HG03025 (cell line): ENCODE data around the gene APBB2.
"Not testable (repeated sequence)": the region's sequence is repeated elsewhere in the genome, so short reads cannot be mapped to it uniquely, and the experiment has no call there.

Experiments used
- ATAC-seq: cut with Tn5 transposase; IDR thresholded peaks from one replicate; pipeline ENCODE4 v1.9.1; 2021; ENCODE audit warnings: mild to moderate bottlenecking, moderate library complexity; ENCODE audit not compliant: unreplicated experiment, low FRiP score

APBB2 gene

GRCh38 chr4:41160856-41161255, 53.5 kb downstream of the APBB2 start:
- no peak for ATAC-seq

- ATAC-seq: no peak
Observed at GRCh38 chr4:41160012-41160789, 54.1 kb downstream of the APBB2 start.

GRCh38 chr4:41158756-41159155, 55.6 kb downstream of the APBB2 start:
- no peak for ATAC-seq

- ATAC-seq: no peak
Observed at GRCh38 chr4:41158274-41158673, 56.1 kb downstream of the APBB2 start.

GRCh38 chr4:41157009-41157408, 57.3 kb downstream of the APBB2 start:
- ATAC-seq: no peak

- no peak for ATAC-seq
Observed at GRCh38 chr4:41156574-41156973, 57.8 kb downstream of the APBB2 start.

GRCh38 chr4:41155194-41155830, 59.0 kb downstream of the APBB2 start:
- ATAC-seq: no peak

GRCh38 chr4:41154814-41155177, 59.5 kb downstream of the APBB2 start:
- ATAC-seq: no peak

GRCh38 chr4:41154010-41154813, 60.1 kb downstream of the APBB2 start:
- ATAC-seq: no peak

- ATAC-seq: no peak
Observed at GRCh38 chr4:41150401-41150800, 63.9 kb downstream of the APBB2 start.

- not testable (repeated sequence) for ATAC-seq
Observed at GRCh38 chr4:41149568-41149967, 64.8 kb downstream of the APBB2 start.

GRCh38 chr4:41148931-41149330, 65.4 kb downstream of the APBB2 start:
- no peak for ATAC-seq

GRCh38 chr4:41148292-41148691, 66.0 kb downstream of the APBB2 start:
- no peak for ATAC-seq

GRCh38 chr4:41147570-41147969, 66.8 kb downstream of the APBB2 start:
- ATAC-seq: not testable (repeated sequence)

GRCh38 chr4:41146716-41147506, 67.4 kb downstream of the APBB2 start:
- no peak for ATAC-seq

GRCh38 chr4:41146196-41146595, 68.1 kb downstream of the APBB2 start:
- no peak for ATAC-seq

GRCh38 chr4:41145571-41146078, 68.7 kb downstream of the APBB2 start:
- ATAC-seq: no peak

GRCh38 chr4:41144812-41145211, 69.5 kb downstream of the APBB2 start:
- no peak for ATAC-seq

GRCh38 chr4:41144040-41144379, 70.3 kb downstream of the APBB2 start:
- ATAC-seq: no peak

- no peak for ATAC-seq
Observed at GRCh38 chr4:41143311-41144039, 70.9 kb downstream of the APBB2 start.
